Stimulated activated CD8-positive, alpha-beta memory T cell treated with anti-CD3 and anti-CD28 coated beads, Interleukin-7, amount 100 ng/mL, for 24 hours (primary cell): ENCODE data around the gene ADAMTS17.

Experiments used
- DNase-seq: peaks from one replicate; pipeline ENCODE4 v3.0.0-alpha.2; 2020; ENCODE audit warnings: low read depth

ADAMTS17 gene, protein sequence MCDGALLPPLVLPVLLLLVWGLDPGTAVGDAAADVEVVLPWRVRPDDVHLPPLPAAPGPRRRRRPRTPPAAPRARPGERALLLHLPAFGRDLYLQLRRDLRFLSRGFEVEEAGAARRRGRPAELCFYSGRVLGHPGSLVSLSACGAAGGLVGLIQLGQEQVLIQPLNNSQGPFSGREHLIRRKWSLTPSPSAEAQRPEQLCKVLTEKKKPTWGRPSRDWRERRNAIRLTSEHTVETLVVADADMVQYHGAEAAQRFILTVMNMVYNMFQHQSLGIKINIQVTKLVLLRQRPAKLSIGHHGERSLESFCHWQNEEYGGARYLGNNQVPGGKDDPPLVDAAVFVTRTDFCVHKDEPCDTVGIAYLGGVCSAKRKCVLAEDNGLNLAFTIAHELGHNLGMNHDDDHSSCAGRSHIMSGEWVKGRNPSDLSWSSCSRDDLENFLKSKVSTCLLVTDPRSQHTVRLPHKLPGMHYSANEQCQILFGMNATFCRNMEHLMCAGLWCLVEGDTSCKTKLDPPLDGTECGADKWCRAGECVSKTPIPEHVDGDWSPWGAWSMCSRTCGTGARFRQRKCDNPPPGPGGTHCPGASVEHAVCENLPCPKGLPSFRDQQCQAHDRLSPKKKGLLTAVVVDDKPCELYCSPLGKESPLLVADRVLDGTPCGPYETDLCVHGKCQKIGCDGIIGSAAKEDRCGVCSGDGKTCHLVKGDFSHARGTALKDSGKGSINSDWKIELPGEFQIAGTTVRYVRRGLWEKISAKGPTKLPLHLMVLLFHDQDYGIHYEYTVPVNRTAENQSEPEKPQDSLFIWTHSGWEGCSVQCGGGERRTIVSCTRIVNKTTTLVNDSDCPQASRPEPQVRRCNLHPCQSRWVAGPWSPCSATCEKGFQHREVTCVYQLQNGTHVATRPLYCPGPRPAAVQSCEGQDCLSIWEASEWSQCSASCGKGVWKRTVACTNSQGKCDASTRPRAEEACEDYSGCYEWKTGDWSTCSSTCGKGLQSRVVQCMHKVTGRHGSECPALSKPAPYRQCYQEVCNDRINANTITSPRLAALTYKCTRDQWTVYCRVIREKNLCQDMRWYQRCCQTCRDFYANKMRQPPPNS

DNA sequence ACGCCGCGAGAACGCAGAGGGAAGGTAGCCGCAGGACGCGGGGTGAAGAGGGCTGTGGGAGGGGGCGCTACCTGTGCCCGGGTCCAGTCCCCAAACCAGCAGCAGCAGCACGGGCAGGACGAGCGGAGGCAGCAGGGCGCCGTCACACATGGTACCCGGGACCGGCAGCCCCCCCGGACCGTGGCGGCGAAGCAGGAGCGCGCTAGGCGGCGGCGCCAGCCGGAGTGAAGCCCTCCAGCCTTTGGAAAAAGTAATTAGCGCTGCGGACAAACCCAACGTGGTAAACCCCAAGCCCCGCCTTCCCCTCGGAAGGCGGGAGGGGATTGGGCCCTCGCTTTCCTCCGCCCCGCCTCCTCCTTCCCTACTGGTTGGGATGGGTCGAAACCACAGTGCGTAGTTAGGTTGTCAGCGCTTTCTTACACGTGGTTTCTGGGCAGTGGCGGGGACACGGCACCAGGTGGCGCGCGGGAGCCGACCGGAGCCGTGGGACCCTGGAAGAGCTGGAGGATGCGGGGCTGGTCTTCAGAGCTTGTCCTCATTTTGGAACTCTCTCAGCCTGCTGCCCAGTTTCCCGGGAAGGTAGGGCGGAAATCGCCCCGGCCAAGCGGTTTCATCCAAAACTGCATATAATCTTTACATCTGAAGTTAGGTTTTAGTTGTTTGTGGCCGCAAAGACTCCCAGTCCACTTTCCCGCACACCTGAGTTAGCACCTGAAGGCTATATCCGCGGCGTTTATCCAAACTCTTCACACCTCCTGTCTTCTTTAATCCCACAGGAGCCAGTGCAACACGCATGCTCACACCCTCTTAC lies at the start of gene ADAMTS17:
Gene ADAMTS17, minus strand, starts transcription at position 226 of the 811 bp plus-strand sequence. Its CDS starts 76 bp downstream, at position 150.
- peak; percentile 81 for DNase-seq

DNA sequence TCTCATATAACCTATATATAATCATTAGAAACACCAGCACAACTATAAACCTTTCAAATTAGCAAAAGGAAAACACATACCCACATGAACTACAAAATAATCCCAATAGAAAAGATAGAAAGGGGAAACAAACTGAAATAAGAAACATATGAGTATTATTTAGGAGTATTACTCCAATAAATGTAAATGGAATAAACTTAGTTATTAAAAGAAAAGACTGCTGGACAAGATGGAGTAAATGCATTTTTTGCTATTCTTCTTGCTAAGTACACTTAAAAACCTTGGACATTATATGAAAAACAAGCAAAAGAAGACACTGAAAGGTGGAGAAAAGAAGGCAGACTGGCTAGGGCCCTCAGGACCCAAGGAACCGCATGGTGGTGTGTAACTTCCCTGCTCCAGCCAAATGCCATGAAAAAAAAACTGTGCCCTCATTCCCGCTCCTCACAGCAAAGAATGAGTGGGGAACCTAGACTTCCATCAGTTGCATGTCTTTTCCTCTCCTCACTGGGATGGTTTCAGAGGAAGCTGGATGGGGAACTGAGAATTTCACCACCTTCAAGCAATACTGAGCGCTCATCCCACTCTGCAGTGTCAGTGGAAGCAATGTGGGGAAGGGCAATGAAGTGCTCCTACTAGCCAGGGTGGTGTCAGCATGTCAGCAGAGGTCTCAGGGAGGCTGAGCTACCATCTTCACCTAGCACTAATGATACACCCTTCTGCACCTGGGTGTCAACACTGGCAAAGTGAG lies 43.7 kb upstream of the ADAMTS17 start:
- DNase-seq, result no peak

DNA sequence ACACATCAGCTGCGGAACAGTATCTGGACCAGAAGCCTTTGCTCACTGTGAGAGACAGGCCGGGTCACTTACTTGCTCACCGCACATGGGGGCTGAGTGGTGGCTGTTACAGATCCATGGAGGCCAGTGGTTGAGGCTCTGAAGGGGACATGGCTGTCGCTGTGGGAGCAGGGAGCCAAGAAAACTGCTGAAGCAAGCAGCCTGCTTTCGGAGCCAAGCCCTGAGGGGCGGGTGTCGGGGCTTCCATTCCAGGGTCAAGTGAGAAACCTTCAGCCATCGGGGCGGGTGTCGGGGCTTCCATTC lies 42.3 kb upstream of the ADAMTS17 start:
- no peak for DNase-seq

DNA sequence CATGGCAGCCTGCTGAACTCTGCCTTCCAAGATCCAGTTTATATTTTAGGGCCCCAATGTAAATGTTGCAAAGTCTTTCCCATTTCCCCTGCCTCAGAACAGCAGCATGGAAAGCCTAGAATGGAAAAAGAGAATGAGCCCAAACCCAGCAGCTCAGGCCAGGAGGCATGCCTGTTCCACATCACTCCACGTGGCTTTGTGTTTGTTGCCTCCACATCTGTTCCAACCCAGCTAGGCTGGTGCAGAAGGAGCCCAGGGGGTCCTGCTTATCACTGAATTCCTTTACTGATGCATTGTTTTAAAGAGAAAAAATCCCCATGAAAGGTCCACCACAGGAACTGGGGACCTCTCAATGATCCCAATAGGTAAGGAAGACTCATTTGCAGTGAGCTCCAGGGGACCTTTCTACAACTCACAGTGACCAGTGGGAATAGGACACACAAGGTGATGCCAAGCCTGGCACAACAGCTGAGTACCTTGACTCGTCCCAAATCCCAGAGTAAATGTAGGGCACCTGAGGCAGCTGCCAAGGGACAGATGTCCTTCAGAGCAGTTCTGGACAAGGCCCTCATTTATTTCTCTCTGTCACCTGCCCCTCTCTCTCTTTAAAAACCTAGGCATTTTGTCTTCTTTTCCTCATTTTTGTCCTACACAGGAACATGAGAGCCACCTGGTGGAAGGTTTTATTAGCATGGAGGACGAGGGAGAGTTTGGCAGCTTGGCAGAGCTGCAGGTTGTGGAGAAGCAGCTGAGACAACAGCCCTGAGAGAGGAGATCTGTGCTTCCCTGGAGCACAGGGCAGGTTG lies 41.7 kb upstream of the ADAMTS17 start:
- DNase-seq, result no peak

DNA sequence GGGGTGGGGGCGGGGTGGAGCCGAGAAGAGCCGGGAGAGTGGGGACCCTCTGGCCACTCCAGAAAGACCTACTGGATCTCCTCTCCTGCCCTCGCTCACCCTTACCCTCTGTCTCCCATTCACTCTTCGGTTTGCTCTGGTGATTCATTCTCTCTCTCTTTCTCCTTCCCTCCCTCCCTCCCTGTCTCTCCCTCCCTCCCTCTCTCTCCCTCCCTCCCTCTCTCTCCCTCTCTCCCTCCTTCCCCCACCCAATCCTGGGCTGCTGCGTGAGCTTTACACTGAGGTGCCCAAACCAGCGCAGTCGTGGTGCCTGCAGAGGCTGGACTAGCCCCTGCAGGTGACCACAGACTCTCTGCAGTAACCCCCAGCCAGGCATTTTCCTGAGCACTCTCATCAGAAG lies 32.2 kb upstream of the ADAMTS17 start:
- DNase-seq, result no peak

DNA sequence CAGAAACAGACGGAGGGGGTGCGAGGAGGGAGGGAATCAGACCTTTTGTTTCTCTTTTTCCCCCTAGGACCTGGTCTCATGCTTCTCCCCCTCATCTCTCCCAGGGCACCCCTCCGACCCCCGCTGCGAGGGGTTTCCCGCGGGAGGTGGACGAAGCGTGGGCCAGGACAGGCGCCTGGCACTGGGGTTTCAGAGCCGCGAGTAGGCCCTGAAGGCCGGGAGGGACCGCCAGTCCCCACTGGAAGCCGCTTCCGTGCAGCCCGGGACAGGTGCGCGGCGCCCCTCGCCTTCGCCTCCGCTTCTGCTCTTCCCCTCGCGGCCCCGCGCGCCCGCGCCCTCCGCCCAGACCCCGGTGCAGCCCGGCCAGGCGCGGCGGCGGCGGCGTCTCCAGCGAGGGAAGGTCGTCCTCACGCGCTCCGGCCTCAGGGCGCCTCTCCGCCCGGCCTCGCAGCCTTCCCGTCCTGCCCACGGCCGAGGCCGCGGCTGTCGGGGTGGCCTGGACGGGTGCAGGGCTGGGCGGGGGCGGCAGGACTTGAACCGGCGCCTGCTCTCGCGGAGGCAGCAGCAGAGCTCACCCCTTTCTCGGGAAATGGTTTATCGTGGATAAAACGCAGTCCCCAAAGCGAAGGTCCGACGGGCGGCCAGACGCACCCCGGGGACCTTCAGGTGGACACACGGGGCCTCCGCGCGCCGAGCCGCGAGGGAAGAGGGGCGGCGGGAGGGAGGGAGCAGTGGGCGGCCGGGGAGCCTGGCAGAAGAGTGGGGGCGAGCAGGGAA lies 31.5 kb upstream of the ADAMTS17 start:
- no peak for DNase-seq

DNA sequence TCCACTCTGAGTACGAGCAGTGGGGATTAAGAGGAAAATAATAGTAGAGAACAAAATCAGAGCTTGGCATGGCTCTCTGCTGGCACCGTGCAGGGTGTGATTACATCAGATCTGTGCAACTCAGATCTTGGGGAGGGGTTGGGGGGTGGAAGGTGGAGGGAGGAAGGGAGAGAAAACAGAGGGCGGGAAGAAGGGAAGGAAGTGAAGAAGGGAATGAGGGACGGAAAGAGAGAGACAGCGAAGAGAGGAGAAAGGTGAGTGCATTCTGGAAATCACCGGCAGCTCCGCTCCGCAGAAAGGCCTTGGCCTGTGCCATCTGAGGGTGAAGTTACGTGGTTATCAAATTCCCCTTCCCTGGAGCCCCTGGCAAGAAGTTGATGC lies 31.0 kb upstream of the ADAMTS17 start:
- no peak for DNase-seq

DNA sequence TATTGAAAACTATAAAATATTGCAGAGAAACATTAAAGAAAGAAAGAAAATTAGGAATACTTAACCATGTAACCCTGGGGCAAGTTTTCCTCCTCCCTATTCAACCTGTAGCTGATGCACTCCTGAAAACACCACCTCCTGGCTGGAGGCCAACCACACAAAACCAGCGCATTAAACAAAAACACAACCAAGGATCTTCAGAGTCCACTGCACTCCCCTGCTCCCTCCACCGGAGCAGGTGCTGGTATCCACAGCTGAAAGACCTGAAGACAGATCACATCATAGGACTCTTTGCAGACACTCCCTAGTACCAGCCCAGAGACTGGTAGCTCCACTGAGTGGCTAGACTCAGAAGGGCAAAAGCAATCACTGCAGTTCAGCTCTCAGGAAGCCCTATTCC lies 13.6 kb upstream of the ADAMTS17 start:
- DNase-seq, result no peak

DNA sequence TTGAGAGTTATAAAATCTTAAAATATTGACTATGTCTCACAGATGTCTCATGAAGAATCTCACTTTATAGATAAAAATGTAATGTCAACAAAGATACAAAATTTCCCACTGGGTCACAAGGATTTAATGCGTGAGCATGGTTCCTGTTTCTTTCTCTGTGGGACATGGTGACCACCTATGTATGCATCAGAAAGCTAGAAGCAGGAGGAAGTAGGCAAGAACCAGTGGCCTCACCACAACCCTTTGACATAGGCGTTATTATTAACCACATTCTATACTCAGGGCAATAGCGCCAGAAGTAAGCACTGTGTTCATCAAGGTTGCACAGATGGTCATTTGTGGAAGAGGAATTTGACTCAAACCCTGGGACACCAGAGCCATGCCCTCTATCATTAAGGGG lies 11.7 kb upstream of the ADAMTS17 start:
- DNase-seq, result no peak

DNA sequence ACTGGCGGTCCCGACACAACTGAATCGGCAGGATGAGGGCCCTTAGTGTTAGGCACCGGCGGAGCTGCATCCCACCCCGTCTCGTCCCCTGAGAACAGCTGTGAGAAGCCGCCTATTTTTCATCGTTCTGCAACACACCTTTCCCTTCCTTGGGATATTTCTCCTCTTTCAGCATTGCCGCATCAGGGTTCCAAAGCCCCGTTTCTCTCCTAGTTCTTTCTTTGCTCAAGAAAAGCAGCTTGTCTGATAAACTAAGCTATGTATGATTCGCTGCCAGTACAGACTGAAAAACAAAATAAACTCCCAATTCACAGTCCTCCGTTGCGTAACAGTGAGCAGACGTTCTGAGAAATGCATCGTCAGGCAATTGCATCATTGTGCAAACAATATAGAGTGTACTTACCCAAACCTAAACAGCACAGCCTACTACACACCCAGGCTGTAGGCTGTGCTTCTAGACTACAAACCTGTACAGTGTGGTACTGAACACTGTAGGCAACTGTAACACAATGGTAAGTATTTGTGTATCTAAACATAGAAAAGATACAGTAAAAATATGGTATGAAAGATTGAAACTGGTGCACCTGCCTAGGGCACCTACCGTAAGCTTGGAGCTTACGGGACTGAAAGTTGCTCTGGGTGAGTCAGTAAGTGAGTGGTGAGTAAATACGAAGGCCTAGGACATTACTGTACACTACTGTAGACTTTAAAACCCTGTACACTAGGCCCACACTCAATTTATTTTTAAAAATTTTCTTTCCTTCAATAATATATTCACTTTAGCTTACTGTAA lies 8.9 kb upstream of the ADAMTS17 start:
- DNase-seq, result no peak

DNA sequence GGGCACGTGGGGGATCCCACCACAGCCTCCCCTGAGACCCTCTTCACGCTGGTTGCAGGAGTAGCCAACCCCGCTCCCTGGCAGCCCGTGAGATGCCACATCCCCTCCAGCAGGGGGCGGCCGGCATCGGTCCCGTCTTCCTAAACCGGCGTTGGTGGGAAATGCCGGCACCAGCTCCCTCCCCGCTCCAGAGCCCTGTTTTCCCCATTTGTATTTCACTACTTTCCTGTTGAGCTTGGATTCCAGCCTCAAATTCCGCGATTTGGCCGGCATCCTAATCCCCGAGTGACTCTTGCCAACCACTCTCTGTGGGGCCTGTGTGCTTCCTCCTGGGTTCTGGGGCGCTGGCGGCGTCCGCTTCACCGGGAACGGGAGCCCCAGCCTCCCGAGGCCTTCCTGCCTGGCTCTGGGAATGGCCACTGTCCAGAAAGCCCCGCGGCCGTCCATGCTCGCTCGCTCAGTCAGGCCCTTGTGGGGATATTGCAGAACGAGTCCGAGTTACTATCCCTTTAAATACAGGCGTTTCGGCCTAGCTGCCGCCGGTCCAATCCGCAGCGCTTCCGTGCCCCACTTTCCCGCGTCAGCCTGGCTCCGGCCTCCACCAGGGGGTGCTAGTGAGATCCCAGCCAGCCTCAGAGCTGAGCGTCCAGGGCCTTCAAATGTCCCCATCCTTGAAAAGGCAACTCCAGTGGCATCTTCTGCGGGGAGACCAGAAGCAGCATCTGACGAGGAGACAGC lies 8.1 kb upstream of the ADAMTS17 start:
- peak; percentile 82 for DNase-seq

DNA sequence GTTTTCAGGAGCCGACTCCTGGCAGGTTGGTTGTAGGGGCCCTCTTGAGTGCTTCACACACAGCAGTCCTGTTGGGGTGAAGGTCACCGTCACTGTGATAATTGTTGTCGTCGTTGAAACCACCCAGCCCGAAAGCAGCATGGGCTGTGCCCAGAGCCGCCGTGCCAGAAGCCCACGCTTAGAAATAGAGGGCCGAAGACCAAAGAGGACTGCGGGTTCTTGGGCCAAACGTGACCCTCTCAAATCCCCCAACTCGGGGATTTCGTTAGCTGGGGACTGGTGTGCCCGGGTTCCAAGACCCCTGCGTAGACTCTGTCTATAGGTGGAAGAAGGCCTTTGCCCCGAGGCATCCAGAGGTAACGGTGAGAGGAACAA lies 7.5 kb upstream of the ADAMTS17 start:
- DNase-seq, result no peak

DNA sequence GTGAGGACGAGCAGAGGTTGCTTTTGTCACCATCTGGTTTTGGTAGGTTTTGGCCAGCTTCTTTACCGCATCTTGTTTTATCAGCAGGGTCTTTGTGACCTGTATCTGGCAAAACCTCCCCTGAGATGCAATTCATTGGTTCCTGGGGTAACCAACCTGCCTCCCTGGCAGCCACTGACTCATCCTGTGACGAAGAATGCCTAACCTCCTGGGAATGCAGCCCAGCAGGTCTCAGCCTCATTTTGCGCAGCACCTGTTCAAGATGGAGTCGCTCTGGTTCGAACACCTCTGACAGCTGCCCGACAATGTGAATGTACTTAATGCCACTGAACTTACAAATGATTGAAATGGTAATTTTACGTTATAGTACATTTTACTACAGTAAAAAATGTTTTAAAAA lies 6.8 kb upstream of the ADAMTS17 start:
- no peak for DNase-seq

DNA sequence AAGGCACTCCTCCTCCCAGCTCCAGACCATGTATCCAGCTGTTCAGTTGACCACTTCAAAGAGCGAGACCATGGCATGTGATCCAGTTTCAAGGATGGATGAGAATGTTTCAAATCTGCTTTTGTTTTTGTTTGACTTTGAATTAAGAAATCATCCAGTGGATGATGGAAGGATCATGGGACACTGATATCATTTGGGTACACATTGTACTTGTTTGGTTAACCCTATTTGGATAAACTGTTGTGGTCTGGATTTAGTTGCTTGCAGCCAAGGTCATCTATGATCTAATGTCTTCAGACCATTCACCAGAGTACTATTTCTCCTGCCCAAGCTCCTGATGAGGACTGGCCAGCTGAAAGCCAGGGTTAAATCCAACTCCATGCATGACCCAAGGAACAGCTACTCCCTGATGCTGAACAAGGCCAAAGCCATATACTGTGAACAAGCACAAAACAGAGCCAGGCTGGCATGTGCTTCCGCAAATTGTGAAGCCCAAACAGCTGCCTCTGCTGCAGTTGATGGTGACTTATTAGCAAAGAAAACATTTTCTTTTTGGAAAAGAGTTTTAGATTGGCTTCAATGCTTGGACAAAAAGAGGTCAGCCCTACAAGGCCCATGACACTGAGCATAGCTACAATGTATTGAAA lies 5.2 kb upstream of the ADAMTS17 start:
- DNase-seq, result no peak

DNA sequence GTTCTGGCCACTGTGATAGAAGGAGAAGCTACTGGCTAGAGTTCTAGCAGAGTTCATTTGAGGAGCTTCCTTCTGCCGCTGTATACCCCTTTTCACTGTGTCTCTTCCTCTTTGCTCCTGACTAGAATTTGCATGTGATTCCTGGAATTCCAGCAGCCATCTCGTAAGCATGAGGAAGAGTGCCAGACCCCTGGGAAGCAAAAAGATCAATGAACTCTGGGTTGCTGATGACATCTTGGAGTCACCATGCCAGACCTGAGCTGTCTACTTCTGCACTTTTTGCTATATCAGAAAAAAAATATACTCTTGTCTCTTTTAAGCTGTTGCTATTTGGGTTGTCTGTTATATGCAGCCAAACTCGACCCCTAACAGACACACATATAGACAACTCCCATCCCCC lies 3.7 kb upstream of the ADAMTS17 start:
- DNase-seq, result no peak

DNA sequence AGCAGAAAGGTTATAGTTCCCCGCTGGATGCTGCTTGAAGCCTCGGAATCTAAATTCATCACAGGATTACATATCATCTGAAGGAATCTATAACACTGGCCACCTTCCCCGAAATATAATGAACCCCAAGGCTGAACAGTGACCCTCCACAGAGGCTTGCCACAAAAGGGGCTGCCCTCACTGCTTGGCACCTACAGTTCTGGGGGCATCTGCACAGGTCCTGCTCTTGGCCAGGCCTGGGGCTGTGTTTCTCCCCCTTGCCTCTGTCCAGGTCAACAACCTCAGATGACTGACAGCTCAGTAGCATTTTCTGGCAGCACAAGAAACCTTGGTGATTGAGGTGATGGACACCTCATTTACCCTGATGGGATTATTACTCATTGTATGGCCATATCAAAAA lies 1.5 kb upstream of the ADAMTS17 start:
- DNase-seq, result no peak

DNA sequence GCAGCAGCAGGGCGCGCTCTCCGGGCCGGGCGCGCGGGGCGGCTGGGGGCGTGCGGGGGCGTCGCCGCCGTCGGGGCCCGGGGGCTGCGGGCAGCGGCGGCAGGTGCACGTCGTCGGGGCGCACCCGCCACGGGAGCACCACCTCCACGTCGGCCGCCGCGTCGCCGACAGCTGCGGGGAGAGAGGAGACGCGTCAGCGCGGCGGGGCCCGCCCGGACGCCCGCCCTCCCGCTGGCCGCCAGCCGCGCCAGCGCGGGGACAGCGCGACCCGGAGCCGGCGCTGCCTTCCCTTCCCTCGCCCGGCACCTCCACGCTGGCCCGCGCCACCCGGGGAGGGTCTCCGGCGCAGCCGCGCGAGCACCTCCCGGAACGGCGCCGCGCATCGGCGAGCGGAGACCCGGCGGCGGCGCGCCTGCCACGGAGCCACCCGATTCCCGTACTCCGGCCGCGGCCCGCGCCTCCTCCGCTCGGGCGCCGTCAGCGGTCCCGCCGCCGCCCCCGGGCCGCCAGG lies 481 bp downstream of the ADAMTS17 start:
- no peak for DNase-seq
